H1 (cell line): ENCODE results near the gene PIAS1. TPM values are rescaled to one million over a fixed set of nuclear protein-coding genes. Genes with fewer than 3 reads are reported as not detected.

Source experiments
- CTCF ChIA-PET: fragments of 300-600 bp; sonication (Branson Sonifier 250); formaldehyde crosslinking; loops from one replicate; lab custom pipeline; 2021; ENCODE audit not compliant: partially characterized antibody; lab: Charles Lee
- POLR2A ChIA-PET: fragments of 300-600 bp; sonication (Branson Sonifier 250); formaldehyde crosslinking; loops from one replicate; lab custom pipeline; 2021; ENCODE audit warnings: inconsistent platforms; ENCODE audit not compliant: partially characterized antibody; lab: Charles Lee
- DNase-seq, 2 experiments: peaks; one replicate each; pipeline versions ENCODE4 v3.0.0 to v3.0.0-alpha.2; 2010 to 2022; ENCODE audit warnings: low spot score in 2 of 2, low read depth in 1 of 2, mixed read lengths in 1 of 2
- FAIRE-seq: peaks from 2 replicates; lab custom pipeline; 2011; peaks lifted over from hg19 to GRCh38; lab: Jason Lieb, UNC
- H2AFZ ChIP-seq: 2 replicates; pipeline ENCODE4 v1.8.1; 2012; ENCODE audit warnings: low read length, inconsistent platforms
- H2AK5ac ChIP-seq: 2 replicates; pipeline ENCODE4 v1.6.1; 2013; ENCODE audit warnings: low read depth, low read length
- H2BK120ac ChIP-seq: replicated peaks from 2 replicates; pipeline ENCODE3; 2013; ENCODE audit warnings: low read depth, low read length, inconsistent platforms
- H2BK12ac ChIP-seq: 2 replicates; pipeline ENCODE4 v1.6.1; 2013; ENCODE audit warnings: low read depth, low read length
- H2BK15ac ChIP-seq: 2 replicates; pipeline ENCODE4 v1.6.1; 2013; ENCODE audit warnings: low read length
- H2BK20ac ChIP-seq: 2 replicates; pipeline ENCODE4 v1.6.1; 2013; ENCODE audit warnings: low read length
- H2BK5ac ChIP-seq: 2 replicates; pipeline ENCODE4 v1.6.1; 2013; ENCODE audit warnings: low read depth, low read length
- H3K14ac ChIP-seq: 2 replicates; pipeline ENCODE4 v1.6.1; 2013; ENCODE audit warnings: inconsistent platforms; ENCODE audit not compliant: insufficient read length
- H3K18ac ChIP-seq: 2 replicates; pipeline ENCODE4 v1.6.1; 2013; ENCODE audit warnings: low read length; ENCODE audit errors: extremely low read depth
- H3K23ac ChIP-seq: 2 replicates; pipeline ENCODE4 v1.6.1; 2013; ENCODE audit warnings: inconsistent platforms; ENCODE audit not compliant: insufficient read length
- H3K23me2 ChIP-seq: 2 replicates; pipeline ENCODE4 v1.6.1; 2013; ENCODE audit warnings: low read depth, low read length
- H3K27ac ChIP-seq: 2 replicates; pipeline ENCODE4 v1.6.1; 2011; ENCODE audit warnings: low read depth, low read length, inconsistent platforms
- H3K27me3 ChIP-seq, 4 experiments: replicated peaks in 1 of 4; 1 replicate in 1 of 4; 2 replicates in 3 of 4; pipeline versions ENCODE4 v1.6.1 to v1.8.1; 2011 to 2013; ENCODE audit warnings: low read length in 3 of 4, mild to moderate bottlenecking in 3 of 4, inconsistent platforms in 2 of 4, mixed read lengths in 2 of 4, moderate library complexity in 1 of 4; ENCODE audit not compliant: control insufficient read depth in 3 of 4, insufficient read depth in 3 of 4; ENCODE audit errors: extremely low read depth in 1 of 4
- H3K36me3 ChIP-seq, 4 experiments: 2 replicates each; pipeline versions ENCODE4 v1.6.1 to v1.8.1; 2011 to 2013; ENCODE audit warnings: mild to moderate bottlenecking in 4 of 4, low read length in 3 of 4, moderate library complexity in 2 of 4, control low read depth in 1 of 4, inconsistent platforms in 1 of 4; ENCODE audit not compliant: insufficient read depth in 4 of 4, control insufficient read depth in 2 of 4
- H3K4ac ChIP-seq: replicated peaks from 2 replicates; pipeline ENCODE3; 2013; ENCODE audit warnings: low read length, low read depth, mixed read lengths, inconsistent platforms; ENCODE audit not compliant: insufficient read length
- H3K4me1 ChIP-seq, 4 experiments: replicated peaks in 1 of 4; 1 replicate in 1 of 4; 2 replicates in 3 of 4; pipeline versions ENCODE4 v1.6.1 to v1.8.1; 2011 to 2013; ENCODE audit warnings: low read length in 3 of 4, inconsistent platforms in 2 of 4, mixed read lengths in 1 of 4; ENCODE audit not compliant: insufficient read depth in 4 of 4, control insufficient read depth in 3 of 4
- H3K4me2 ChIP-seq, 2 experiments: 2 replicates each; pipeline versions ENCODE4 v1.6.1 to v1.8.1; 2011 to 2013; ENCODE audit warnings: low read depth in 2 of 2, low read length in 2 of 2, control low read depth in 1 of 2, inconsistent platforms in 1 of 2, mild to moderate bottlenecking in 1 of 2; ENCODE audit not compliant: insufficient read depth in 1 of 2
- H3K4me3 ChIP-seq, 4 experiments: fragments of 200-600, 300-600 bp in 1 of 4; sonication (generic), shearing (Covaris generic), sonication (Bioruptor Twin) in 1 of 4; 2 replicates each; pipeline versions ENCODE4 v1.5.1 to v1.8.1; 2011 to 2016; ENCODE audit warnings: low read length in 4 of 4, low read depth in 3 of 4, control low read depth in 2 of 4, inconsistent platforms in 2 of 4, mild to moderate bottlenecking in 2 of 4, mixed read lengths in 1 of 4, moderate library complexity in 1 of 4; ENCODE audit not compliant: insufficient read depth in 2 of 4; ENCODE audit errors: extremely low read depth in 1 of 4
- H3K56ac ChIP-seq: replicated peaks from 2 replicates; pipeline ENCODE3; 2013; ENCODE audit warnings: low read depth, mild to moderate bottlenecking, mixed read lengths, low read length, inconsistent platforms; ENCODE audit not compliant: insufficient read length
- H3K79me1 ChIP-seq: 2 replicates; pipeline ENCODE4 v1.6.1; 2013; ENCODE audit warnings: low read depth, low read length, control low read depth
- H3K79me2 ChIP-seq, 2 experiments: 2 replicates each; pipeline versions ENCODE4 v1.6.1 to v1.8.1; 2012 to 2013; ENCODE audit warnings: low read length in 2 of 2, mild to moderate bottlenecking in 2 of 2, inconsistent platforms in 1 of 2; ENCODE audit not compliant: insufficient read depth in 2 of 2, control insufficient read depth in 1 of 2
- H3K9ac ChIP-seq, 4 experiments: replicated peaks in 1 of 4; 1 replicate in 1 of 4; 2 replicates in 3 of 4; pipeline versions ENCODE4 v1.6.1 to v1.8.1; 2011 to 2013; ENCODE audit warnings: low read depth in 3 of 4, low read length in 3 of 4, control low read depth in 2 of 4, mild to moderate bottlenecking in 2 of 4, moderate library complexity in 2 of 4, inconsistent platforms in 1 of 4; ENCODE audit errors: extremely low read depth in 1 of 4
- H3K9me3 ChIP-seq, 2 experiments: 2 replicates each; pipeline versions ENCODE4 v1.6.1 to v1.8.1; 2012 to 2013; ENCODE audit warnings: mild to moderate bottlenecking in 2 of 2, moderate library complexity in 2 of 2, control low read depth in 1 of 2, inconsistent platforms in 1 of 2, low read depth in 1 of 2, low read length in 1 of 2, mixed read lengths in 1 of 2; ENCODE audit not compliant: insufficient read depth in 2 of 2
- H4K20me1 ChIP-seq, 2 experiments: replicated peaks in 1 of 2; 2 replicates each; pipeline versions ENCODE3 to v1.8.1; 2011 to 2013; ENCODE audit warnings: inconsistent platforms in 2 of 2, low read length in 2 of 2, mild to moderate bottlenecking in 1 of 2; ENCODE audit not compliant: insufficient read depth in 2 of 2, control insufficient read depth in 1 of 2
- H4K5ac ChIP-seq: 2 replicates; pipeline ENCODE4 v1.6.1; 2013; ENCODE audit warnings: low read length, low read depth, mixed read lengths, inconsistent platforms; ENCODE audit not compliant: insufficient read length
- H4K8ac ChIP-seq: 2 replicates; pipeline ENCODE4 v1.8.0; 2013; ENCODE audit warnings: mild to moderate bottlenecking, moderate library complexity, low read length, inconsistent platforms; ENCODE audit not compliant: insufficient read depth; ENCODE audit errors: extremely low read depth
- H4K91ac ChIP-seq: replicated peaks from 2 replicates; pipeline ENCODE3; 2013; ENCODE audit warnings: low read length, mixed read lengths, inconsistent platforms; ENCODE audit not compliant: insufficient read length
- EZH2 ChIP-seq: fragments of 200-600 bp; sonication (generic); IDR thresholded peaks from 2 replicates; pipeline ENCODE4 v1.7.1; 2012; ENCODE audit warnings: low read depth, mild to moderate bottlenecking, moderate library complexity, low read length, inconsistent platforms; ENCODE audit not compliant: severe bottlenecking
- KDM4A ChIP-seq: IDR thresholded peaks from one replicate; pipeline ENCODE4 v1.7.1; 2012; ENCODE audit warnings: low read depth, mild to moderate bottlenecking, moderate library complexity, low read length, inconsistent platforms; ENCODE audit not compliant: severe bottlenecking
- RBBP5 ChIP-seq: IDR thresholded peaks from 2 replicates; pipeline ENCODE4 v1.7.1; 2012; ENCODE audit warnings: low read depth, mild to moderate bottlenecking, inconsistent platforms, low read length, moderate library complexity, borderline replicate concordance
- SP1 ChIP-seq: IDR thresholded peaks from 2 replicates; pipeline ENCODE4 v1.6.1; 2011; ENCODE audit warnings: low read depth, low read length
- TAF7 ChIP-seq: optimal IDR thresholded peaks from 2 replicates; pipeline ENCODE3; 2011; ENCODE audit warnings: low read depth, mild to moderate bottlenecking, inconsistent platforms, low read length, moderate library complexity, borderline replicate concordance
- YY1 ChIP-seq: IDR thresholded peaks from 2 replicates; pipeline ENCODE4 v1.6.1; 2011; ENCODE audit warnings: low read depth, mild to moderate bottlenecking, low read length
- WGBS, 2 experiments: shearing (Covaris generic) in 1 of 2; methylation state at CpG; one replicate each; pipeline versions ENCODE4 v1.1.6 to v1.1.7; 2013 to 2015; ENCODE audit warnings: low lambda C conversion rate in 2 of 2, mixed read lengths in 2 of 2, inconsistent platforms in 1 of 2, low coverage in 1 of 2, missing lambda C conversion rate in 1 of 2; ENCODE audit not compliant: insufficient replicate concordance in 2 of 2, insufficient coverage in 1 of 2, insufficient read length in 1 of 2; ENCODE audit errors: extremely low coverage in 1 of 2, missing lambda C conversion rate in 1 of 2; 5-methylcytosine and 5-hydroxymethylcytosine counted together
- long read RNA-seq, 2 experiments: library from RNA in 1 of 2; library from capped mRNA in 1 of 2; stranded (forward); transcript quantifications; one replicate each; pipeline ENCODE4 v2.0.0, GENCODE V29; 2021; ENCODE audit warnings: inconsistent platforms in 1 of 2
- polyA minus RNA-seq, 3 experiments: library from RNA; depleted of rRNA, polyadenylated mRNA; stranded (reverse); fragments of >200 nt; gene quantifications; 1 replicate in 2 of 3; 2 replicates in 1 of 3; pipeline ENCODE4 v1.2.3, GENCODE V29; 2011
- polyA plus RNA-seq, 7 experiments: library from polyadenylated mRNA; depleted of rRNA in 3 of 7; stranded (reverse) in 5 of 7; unstranded in 2 of 7; fragments of >200 nt in 5 of 7; fragments of 200-250 nt in 2 of 7; gene quantifications; 1 replicate in 5 of 7; 2 replicates in 1 of 7; 4 replicates in 1 of 7; pipeline versions ENCODE4 v1.2.1 to v1.2.3, GENCODE V29; 2011 to 2013; ENCODE audit warnings: missing spikeins in 2 of 7, mixed read lengths in 2 of 7
- total RNA-seq: library from RNA; stranded (reverse); fragmentation: NEBNext Ultra II Directional; extraction: Animal tissue kit (Norgen Biotek cat#: 25700); gene quantifications from 2 replicates; pipeline ENCODE4 v1.2.1, GENCODE V29; 2021

The PIAS1 gene
- total RNA-seq (30.8 and 33.5 TPM in 2 replicates), polyA plus RNA-seq (2011; rRNA removed) (29.1 and 34.5 TPM in 2 replicates), polyA minus RNA-seq (2011; rRNA and poly(A)+ RNA removed) (104 and 146 TPM in 2 replicates)
- 22.2 TPM for polyA plus RNA-seq (2011; cell fraction: cytosol; rRNA removed)
- 35.8 TPM for polyA plus RNA-seq (2011; cell fraction: nucleus; rRNA removed)
- 21.1 to 31.2 TPM (median 29.7 TPM) in 4 replicates for polyA plus RNA-seq (2012, experiment 1 of 2)
- polyA plus RNA-seq (2012, experiment 2 of 2) = 5.8 TPM
- 36.5 TPM for polyA plus RNA-seq (2013, experiment 1 of 2)
- 40.3 TPM for polyA plus RNA-seq (2013, experiment 2 of 2)
- 39.8 TPM for polyA minus RNA-seq (2011; cell fraction: cytosol; rRNA and poly(A)+ RNA removed)
- 103 TPM for polyA minus RNA-seq (2011; cell fraction: nucleus; rRNA and poly(A)+ RNA removed)
- long read RNA-seq, experiment 1, full-length matches to known transcripts = 3 of 25 reads
- long read RNA-seq, experiment 1, partial matches to known transcripts = 9 of 25 reads
- long read RNA-seq, experiment 1, other reads (novel, unspliced or antisense) = 13 of 25 reads
- long read RNA-seq, experiment 2, full-length matches to known transcripts = 16 of 27 reads
- long read RNA-seq, experiment 2, partial matches to known transcripts = 7 of 27 reads
- long read RNA-seq, experiment 2, other reads (novel, unspliced or antisense) = 4 of 27 reads

- Histone ChIP-seq H3K79me1 (no peaks in the 10 kb centered on the region; the same call in 1 of the 2 replicates), H3K4me2 (peak within 1 kb of the TSS; percentile 76 to 92), H2AFZ (peak within 1 kb of the TSS; percentile 54; the same call in 1 of the 2 replicates), H3K4me1 (peaks cover 0 to 5% (median 3%) of the 10 kb centered on the region in 4 experiments; a peak in 3 of 7 replicates), H3K36me3 (no peaks in the 10 kb centered on the region), H3K79me2 (peaks cover 6 to 42% of the 10 kb centered on the region in 2 experiments; a peak in 3 of 4 replicates), H2BK120ac (no peak within 1 kb of the TSS), H3K27me3 (no peaks in the 10 kb centered on the region; a peak in 1 of 7 replicates), H4K91ac (peak within 1 kb of the TSS; percentile 52), H3K23ac (no peak within 1 kb of the TSS), H3K27ac (peak within 1 kb of the TSS; percentile 65; the same call in 1 of the 2 replicates), H2AK5ac (no peak within 1 kb of the TSS), H4K20me1 (peaks cover 3 to 12% of the 10 kb centered on the region in 2 experiments), H2BK15ac (peak within 1 kb of the TSS; percentile 77; the same call in 1 of the 2 replicates), H3K9me3 (no peaks in the 10 kb centered on the region), H3K23me2 (peaks cover 8% of the 10 kb centered on the region; the same call in 1 of the 2 replicates), H4K8ac (peak within 1 kb of the TSS; percentile 81), H2BK5ac (no peak within 1 kb of the TSS), H3K4me3 (peak within 1 kb of the TSS; percentile 85 to 94 (median 91)), H2BK20ac (no peak within 1 kb of the TSS), H3K56ac (no peak within 1 kb of the TSS), H3K18ac (no peak within 1 kb of the TSS; the same call in 1 of the 2 replicates), H2BK12ac (no peak within 1 kb of the TSS), H3K14ac (no peak within 1 kb of the TSS), H4K5ac (peak within 1 kb of the TSS; percentile 87), H3K4ac (no peak within 1 kb of the TSS), H3K9ac (peak within 1 kb of the TSS; percentile 58 to 86 (median 71))
- POLR2A ChIA-PET = interaction anchor here (0.5 to 3.2 kb wide), 9 partner anchors 9 to 240 kb away, joined by 3 to 15 read pairs (median 4); no protein-coding TSS in a partner anchor
- peak; percentile 82 to 93 for DNase-seq
- CTCF ChIA-PET = interaction anchor here (0.7 to 2.2 kb wide), 6 partner anchors 33 to 218 kb away, joined by 3 to 8 read pairs (median 3); no protein-coding TSS in a partner anchor
- 5% methylated on average over 47 of the region's 72 CpGs; no CpG with 5 or more reads in 1 of the 2 experiments for whole genome bisulfite sequencing, 2 experiments
- peak; percentile 13 for FAIRE-seq
- TF ChIP-seq RBBP5 = peak; percentile 95; the same call in 1 of the 2 replicates
- TF ChIP-seq KDM4A = peak; percentile 59
- peak; percentile 19 for TF ChIP-seq TAF7
- no peak for TF ChIP-seq EZH2
- TF ChIP-seq YY1 = peak; percentile 95
- peak; percentile 12; the same call in 1 of the 2 replicates for TF ChIP-seq SP1
Measured at GRCh38 chr15:68053701-68054627, at the start of gene PIAS1. TSS of gene PIAS1 (plus strand) at chr15:68054315. CDS start at chr15:68054327, 12 bp downstream.
